ENCODE results near the gene DPF3.

The DPF3 gene

DNA sequence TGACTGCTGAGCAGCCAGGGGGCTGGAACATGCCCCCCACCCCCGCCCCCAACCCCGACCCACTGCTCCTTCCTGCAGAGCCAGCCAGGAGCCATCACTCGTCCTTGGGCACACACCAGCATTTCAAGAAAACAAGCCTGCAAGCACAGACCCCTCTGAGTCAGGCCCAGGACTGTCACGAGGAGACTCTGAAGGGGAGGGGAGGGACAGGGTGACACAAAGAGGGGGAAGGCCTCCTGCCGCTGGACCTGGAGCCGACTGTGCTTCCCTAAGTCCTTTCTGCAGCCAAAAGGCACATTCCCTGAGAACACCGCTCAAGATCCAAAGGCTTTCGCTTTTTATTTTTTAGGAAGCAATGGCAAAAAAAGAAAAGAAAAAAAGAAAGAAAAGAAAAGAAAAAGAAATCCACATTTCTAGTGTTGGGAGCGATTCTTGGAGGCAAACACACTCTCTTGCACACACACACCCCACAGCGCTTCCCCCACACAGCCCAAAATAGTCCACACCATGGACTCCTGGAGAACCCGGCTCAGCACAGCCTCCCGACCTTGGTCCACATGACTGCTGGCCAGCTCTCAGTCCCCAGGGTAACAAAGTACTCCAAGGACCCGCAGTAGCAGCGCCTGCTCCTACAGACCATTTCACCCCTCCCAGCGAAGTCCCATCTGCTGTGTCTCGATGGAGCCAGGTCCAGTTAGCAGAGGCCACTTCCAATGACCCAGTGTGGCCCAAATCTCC, 101.7 kb downstream of the DPF3 start:
- DNase-seq: no peak

DNA sequence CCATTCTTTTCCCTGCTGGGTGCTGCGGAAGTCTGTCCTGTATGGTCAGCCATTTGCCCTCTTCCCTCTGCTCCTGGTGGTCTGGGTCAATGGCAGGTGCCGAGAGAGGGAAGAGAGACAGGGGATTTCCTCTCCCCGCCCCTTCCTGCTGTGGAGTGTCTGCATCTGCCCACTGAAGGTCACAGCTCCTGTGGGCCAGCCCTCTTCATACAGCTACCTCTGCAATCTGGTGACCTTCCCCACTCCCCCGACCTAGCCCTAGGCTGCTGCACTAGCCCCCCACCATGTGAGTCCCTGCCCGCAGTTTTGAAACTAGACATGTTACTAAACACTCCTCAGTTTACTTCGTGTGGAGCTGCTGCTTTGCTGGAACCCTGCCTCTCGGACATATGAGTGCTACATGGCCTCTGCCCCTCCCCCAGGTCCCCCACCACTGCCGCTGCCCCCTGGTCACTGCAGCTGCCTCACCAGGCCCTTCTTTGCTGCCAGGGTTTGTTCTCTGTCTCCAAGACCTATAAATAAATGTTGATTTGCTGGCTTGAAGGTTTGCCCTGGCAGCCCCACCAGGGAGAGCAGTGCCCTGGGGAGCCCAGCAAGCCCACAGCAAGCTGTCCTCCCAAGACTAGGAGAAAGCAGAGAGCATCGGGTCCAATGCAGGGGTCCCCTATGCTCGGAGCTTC, 102.9 kb downstream of the DPF3 start:
- no peak for DNase-seq

DNA sequence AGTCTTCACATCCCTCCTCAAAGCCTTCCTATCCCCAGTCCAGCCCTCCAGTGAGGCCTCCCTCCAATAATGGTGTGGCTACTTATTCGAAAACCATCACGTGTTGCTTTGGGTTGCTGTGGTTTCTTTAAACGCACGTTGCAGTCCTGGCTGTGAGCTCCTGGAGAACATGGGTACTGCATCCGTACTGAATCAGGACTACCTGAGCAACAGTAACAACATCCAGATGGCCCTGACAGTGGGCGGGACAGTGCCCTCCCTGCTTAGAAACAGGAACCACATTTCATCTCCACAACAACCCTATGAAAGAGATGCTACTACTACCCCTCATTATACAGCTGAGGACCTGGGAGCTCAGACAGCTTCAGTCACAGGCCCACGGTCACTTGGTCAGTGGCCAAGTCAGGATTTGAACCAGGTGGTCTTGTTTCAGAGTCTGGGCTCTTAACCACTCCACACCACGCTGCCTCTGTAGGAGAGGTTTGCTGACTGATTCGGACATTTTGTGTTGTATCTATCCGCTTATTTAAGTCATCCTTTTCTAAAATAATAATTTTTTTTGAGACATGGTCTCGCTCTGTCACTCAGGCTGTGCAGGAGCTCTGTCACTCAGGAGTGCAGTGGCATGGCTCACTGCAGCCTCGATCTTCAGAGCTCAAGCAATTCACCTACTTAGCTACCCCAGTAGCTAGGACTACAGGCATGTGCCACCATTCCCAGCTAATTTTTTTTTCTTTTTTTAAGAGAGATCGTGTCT, 104.8 kb downstream of the DPF3 start:
- no peak for DNase-seq

DNA sequence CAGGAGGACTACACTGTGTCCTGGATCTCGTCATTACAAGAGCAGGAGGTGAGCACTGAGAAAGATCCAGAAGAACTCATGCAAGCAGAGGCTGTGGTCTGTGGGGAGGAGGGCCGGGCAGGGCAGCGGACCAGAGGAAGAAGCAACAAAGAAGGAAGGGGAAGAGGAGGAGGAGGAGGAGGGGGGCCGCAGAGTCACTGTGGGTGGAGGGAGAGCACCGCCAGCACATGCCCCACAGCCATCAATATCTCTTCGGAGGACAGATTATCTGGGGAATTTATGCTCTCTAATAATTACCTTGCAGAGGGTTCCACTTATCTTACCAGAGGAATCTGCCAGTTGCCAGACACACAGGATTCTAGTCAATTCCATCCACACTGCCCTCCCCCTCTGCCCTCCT, 105.6 kb downstream of the DPF3 start:
- DNase-seq: no peak

DNA sequence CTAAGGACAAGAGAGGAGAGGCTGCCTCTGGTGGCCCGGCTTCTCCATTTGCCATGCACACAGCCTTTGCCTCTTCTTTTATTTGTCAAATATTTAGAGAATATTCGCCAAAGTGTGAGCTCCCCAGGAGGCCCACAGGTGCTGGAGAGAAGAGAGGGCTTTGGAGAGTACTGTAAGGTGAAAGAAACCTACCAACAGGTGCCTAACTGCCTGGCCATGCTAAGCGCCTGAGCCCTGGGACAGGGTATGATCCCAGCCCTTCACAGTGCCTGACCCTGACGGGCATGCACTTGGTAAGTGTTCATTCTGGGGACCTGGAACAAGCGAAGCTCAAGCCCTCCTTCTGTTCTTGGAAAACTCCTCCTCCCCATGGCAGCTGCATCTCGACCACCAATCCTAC, 106.1 kb downstream of the DPF3 start:
- no peak for DNase-seq

DNA sequence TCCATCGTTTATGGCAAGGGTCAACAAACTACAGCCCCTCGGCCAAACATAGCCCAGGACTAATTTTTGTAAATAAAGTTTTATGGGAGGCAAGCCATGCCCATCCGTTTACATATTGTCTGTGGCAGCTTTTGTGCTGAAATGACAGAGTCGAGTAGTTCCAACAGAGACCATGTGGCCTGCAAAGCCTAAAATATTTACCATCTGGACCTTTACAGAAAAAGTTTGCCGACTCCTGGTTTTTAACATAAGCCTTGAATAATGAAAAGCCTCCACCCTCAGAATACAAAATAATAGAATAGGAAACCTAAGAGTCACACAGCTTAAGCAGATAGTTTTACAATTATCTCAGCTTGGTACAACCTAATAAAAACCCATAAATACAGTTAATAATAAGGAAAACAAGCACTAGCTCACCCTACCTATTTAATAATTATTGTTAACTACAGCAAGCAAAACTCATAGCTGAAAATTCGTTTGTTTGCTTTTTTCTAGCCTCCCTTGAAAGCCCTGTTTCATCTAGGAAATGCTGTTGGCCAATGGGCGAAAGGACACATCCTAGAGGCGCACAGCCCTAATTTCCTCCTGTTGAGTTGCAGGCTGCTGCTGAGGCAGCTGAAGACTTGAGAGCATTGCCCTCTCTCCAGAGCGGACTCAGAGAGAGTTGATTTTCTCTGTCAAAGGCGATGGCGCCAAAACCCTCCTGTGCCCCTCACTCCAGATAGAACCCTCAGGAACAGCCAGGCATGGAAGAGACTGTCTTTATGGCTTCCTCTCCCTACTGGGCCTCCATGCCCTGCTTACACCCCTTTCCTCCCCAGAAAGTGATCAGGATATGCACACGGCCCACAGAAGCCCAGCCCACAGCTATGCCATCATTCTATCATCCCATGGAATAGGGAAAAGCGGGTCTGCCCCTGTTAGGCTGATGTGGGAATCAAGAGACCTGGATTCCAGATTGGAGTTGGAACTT, 107.2 kb downstream of the DPF3 start:
- no peak for DNase-seq

DNA sequence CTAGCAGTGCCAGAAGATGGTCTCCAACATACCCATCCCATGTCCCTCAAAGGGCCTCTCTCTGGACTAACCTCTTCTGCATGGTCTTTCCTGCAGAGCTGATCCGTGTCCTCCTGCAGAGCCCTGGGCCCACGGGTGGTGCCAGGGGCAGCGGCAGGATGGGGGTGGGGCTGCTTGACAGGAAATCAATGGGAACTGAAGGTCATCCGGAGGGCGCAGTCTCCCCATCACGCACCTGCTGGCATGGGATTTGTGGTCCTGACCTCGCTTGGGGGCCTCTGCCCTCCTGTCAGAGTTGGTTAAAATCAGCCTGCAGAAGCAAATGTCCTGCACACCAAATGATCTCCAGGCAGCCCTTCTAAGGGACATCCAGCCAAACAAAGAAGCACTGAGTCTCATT, 110.2 kb downstream of the DPF3 start:
- no peak for DNase-seq

DNA sequence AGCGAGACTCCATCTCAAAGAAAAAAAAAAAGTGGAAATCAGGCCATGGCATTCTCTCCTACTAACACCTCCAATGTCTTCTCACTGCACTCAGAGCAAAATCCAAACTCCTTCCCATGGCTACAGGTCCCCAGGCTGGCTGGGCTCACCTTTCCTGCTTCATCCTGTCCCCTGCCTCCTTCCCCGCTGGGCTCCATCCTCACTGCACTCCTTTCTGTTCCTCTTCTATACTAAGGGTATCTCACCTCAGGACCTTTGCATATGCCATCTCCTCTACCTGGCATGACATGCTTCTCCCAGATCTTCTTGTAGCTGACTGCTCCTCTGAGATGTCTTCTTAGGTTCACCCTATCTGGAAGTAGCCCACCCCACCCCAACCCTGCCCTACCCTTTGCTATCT, 111.1 kb downstream of the DPF3 start:
- DNase-seq: no peak

DNA sequence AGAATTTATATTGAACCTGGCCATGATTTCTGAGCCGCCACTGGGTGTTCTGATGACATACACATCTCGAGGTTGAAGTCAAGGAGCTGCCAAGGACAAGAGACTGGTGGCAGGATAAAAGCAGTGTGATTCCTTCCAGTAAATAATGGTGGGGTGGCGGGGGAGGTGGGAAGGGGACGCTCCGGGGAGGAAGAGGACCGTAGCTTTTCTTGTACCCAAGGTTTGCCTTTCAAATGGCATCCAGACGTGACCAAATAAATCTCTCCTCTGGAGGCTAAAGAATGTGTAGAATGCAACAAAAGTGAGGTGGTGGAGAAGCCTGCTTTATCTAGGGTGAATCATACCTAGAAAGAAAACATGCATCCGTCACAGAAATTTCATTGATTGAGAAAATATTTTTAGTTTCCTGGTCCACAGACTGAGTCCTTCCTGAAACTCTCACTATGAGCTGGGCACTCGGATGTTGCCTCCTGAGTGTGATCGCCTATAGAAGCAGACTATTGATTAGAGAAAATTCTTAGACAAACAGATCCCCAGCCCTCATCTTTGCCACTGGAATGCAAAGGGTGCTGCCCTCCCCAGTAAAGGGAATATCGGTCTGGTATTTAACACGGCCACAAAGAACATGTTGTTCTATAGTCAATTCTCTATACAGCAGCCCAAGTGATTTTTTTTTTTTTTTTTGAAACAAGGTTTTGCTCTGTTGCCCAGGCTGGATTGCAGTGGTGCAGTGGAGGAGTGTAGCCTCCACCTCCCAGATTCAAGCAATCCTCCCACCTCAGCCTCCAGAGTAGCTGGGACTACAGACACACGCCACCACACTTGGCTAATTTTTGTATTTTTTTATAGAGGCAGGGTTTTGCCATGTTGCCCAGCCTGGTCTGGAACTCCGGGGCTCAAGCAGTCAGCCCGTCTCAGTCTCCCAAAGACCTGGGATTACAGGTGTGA, 112.1 kb downstream of the DPF3 start:
- no peak for DNase-seq

DNA sequence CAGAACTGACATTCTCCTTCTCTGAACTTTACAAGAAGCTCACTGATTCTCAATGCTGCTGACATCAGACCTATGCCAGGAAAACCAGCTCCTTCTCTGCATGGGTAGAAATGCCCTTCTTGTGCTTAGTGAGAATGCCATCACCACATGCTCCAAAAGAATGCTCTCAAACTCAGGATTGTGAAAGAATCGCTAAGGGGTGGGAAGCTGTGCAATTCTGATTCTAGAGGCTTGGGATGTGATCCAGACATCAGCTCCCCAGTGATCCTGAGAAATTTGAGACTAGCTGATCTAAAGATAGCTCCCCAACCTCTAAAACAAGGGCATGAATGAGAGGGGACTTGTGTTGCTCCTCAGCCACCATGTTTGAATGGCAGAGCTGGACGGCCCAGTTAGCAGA, 113.2 kb downstream of the DPF3 start:
- DNase-seq: no peak

DNA sequence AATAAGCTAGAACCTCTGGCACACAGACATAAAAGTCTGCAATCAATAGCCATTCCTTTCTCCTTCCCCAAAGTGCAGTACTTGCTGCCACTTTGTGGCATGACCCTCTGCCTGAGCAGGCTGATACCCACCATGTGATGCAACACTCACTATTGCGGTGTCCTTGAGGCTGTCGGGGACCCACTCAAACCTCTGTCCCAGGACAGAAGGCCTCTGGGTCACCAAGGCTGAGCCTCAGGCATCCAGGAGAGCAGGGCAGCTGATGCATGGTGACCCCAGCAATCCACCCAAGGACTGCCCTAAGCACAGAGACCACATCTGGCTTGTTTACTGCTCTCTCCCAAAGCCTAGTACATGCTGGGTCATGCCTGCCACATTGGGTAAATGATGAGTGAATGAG, 114.2 kb downstream of the DPF3 start:
- no peak for DNase-seq

DNA sequence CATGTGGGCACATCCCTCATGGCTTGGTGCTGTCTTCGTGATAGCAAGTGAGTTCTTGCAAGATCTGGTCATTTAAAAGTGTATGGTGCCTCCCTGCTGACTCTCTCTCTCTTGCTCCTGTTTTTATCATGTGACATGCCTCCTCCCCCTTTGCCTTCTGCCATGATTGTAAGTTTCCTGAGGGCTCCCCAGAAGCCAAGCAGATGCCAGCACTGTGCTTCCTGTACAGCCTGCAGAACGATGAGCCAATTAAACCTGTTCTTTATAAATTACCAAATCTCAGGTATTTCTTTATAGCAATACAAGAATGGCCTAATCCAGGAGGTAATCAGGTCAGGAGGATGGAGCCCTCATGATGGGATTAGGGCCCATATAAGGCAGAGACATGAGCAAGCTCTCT, 116.3 kb downstream of the DPF3 start:
- DNase-seq: no peak

DNA sequence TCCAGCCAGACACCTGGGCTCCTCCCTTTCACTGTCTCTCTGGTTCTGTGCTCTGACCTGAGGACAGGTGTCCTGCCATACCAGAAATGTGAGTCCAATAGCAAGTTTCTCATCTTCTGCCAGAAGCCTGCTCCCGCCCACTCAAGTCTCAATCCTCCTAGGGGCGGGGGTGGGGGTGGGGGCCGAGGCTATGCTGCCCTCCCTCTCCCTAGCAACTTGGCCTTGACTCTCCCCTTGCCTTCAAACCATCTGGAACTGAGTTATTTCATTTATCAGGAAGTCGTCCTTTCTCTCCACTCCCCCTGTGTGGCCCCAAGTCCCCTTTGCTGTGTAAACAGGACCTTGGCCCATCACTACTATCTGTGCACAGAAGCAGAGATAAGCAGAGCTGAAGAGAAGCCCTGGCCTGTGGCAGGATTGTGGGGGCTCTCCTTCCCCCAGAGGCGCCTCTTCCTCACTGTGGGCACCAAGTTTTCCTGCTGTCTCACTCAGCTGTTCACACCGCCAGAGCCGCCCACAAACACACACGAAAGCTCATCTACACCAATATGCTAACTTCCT, 117.1 kb downstream of the DPF3 start:
- no peak for DNase-seq

DNA sequence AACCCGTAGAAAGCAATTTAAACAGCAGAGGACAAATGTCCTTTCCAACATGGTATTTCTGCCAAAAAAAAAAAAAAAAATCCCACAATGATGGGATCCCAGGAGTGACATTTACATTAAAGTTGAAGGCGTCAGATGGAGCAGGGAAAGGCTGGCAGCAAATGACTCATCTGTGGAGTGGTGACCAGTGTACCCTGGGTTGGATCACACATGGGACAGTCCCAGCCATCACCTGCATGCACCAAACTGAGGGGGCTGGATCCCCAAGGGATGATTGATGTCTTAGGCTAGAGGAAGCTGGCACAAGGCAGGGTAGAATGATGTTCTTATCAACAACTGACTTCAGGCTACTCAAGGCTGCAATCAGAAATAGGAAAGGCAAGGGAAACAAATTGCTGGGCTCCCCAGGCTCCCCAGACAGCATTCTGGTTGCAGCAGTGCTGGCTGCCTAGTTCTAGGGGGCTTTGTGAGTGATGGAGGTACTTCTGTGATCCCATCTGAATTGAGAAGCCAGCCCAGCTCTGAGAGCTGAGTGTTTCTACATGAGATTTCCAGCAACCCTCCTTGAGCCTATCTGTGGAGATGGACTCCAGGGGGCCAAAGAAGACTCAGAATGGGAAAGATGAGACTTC, 117.9 kb downstream of the DPF3 start:
- DNase-seq: no peak

DNA sequence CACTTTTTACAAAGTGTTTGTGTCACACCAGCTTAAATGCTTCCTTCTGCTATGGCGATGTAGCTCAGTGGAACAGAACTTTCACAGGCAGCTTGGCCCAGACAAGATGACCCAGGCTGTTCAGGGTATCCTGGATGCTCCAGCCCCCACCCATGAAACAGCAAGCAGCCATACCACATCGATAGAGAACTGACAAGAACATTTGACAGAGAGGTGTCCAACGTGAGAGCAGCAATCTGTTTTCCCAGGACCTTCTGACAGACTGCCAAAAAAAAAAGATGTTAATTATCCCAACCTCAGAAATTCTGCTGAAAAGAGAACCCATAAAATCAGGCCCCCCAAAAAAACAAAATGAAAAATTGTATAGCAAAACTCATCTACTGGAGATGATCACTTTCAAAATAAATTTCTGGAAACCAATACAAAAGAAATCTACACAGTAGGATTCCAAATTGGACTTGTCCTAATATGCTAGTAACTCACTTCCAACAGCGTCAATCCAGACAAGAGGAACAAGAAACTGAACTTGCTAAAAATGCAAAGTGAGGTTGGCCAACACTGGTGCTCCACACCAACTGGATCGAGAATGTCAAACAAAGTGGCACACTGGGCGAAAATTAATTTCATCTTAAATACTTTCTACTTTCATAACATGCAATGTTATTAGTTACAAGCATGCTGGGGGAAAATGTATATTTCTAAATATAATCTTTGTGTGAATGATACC, 118.8 kb downstream of the DPF3 start:
- no peak for DNase-seq

DNA sequence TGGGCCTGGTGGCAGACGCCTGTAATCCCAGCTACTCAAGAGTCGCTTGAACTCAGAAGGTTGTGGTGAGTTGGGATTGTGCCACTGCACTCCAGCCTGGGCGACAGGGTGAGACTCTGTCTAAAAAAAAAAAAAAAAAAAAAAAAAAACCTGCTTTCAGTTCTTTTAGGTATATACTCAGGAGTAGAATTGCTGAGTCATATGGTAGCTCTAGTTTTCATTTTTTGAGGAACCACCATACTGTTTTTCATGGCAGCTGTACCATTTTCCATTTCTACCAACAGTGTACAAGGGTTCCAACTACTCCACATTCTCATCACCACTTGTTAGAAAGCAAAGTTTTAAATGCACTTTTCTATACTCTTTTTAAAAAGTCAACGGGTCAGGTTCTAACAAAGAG, 119.8 kb downstream of the DPF3 start:
- no peak for DNase-seq

DNA sequence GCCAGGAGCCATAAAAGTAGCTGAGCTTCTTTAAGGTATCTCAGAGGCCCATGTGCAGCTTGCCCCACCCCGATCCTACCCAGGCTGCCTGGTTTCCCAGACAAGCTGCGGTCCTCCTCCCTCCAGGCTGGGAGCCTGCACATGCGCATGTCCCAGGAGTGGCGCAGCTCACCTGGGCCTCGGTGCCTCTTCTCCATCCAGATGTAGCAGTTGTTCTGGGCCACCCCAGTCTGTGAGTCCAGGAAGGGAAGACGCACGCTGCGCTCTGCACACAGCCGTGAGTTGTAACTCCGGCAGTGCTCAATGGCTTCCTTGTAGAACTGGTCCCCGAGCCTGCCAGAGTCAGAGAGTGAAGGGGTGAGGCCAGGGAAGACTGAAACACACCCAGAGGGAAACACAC, 122.3 kb downstream of the DPF3 start:
- no peak for DNase-seq

DNA sequence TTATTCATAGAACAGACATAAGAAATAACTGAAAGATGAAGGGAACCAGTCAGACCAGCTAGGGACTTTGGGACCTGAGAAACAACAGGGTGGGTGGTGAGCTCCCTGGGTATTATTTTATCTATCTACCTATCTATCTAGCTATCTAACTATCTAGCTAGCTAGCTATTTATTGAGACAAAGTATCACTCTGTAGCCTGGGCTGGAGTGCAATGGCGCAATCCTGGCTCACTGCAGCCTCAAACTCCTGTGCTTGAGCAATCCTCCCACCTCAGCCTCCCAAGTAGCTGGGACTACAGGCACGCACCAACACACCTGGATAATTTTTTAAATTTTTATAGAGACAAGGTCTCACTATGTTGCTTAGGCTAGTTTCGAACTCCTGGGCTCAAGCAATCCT, 127.6 kb downstream of the DPF3 start:
- no peak for DNase-seq

DNA sequence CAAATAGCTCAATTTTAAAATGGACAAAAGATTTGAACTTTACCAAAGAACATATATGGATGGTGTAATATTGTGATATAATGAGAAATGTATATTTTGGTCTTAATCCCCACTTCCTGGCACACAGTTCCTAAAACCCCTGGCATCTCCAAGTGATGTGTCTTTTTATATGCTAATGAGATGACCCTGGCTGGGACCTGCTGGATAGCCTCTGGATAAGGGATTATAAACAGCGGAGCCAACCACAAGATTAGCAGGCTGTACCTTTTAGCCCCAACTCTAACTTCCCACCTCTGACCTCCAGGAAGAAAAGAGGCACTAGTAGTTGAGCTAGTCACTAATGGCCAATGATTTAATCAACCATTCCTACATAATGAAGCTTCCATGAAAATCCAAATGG, 130.0 kb downstream of the DPF3 start:
- no peak for DNase-seq

DNA sequence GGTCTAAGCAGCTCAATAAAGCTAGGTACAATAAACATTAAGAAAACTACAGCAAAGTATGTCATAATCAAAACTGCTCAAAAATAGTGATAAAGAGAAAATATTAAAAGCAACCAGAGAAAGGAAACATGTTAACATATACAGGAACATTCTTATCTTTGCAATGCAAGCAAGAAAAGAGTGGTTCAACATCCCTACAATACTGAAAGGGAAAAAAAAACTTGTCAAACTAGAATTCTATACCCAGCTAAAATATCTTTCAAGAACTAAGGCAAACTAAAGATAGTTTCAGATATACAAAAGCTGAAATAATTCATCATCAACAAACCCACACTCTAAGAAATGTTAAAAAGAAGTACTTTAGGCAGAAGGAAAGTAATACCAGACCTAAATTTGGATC, 134.2 kb downstream of the DPF3 start:
- no peak for DNase-seq

Data from stimulated activated CD4-positive, alpha-beta T cell treated with anti-CD3 and anti-CD28 coated beads, Interleukin-2, amount 100 ng/mL, for 48 hours (primary cell).